A172 (cell line): ENCODE data around the gene NXNL2. TPM values are rescaled to one million over a fixed set of nuclear protein-coding genes. Genes with fewer than 3 reads are reported as not detected.

ENCODE experiments used
- DNase-seq: peaks from one replicate; pipeline ENCODE4 v3.0.0-alpha.2; 2015; ENCODE audit warnings: low spot score
- total RNA-seq: library from RNA; depleted of rRNA; stranded (reverse); fragments of >200 nt; shearing (Covaris generic); gene quantifications from 2 replicates; pipeline ENCODE4 v1.2.3, GENCODE V29; 2014; rRNA removed

NXNL2 gene
- total RNA-seq, 1 experiment from 2014 or later, result 1.2 TPM

GRCh38 chr9:88578121-88579049 lies 43.4 kb downstream of the NXNL2 start:
- peak; percentile 90 for DNase-seq

GRCh38 chr9:88579050-88579715 lies 44.2 kb downstream of the NXNL2 start:
- no peak for DNase-seq

- no peak for DNase-seq
Observed at GRCh38 chr9:88580961-88581360, 46.0 kb downstream of the NXNL2 start.

- peak; percentile 71 for DNase-seq
Observed at GRCh38 chr9:88583901-88584596, 49.1 kb downstream of the NXNL2 start.

GRCh38 chr9:88585426-88585825 lies 50.4 kb downstream of the NXNL2 start:
- no peak for DNase-seq

GRCh38 chr9:88586452-88586851 lies 51.5 kb downstream of the NXNL2 start:
- DNase-seq, result no peak

- DNase-seq, result no peak
Observed at GRCh38 chr9:88587182-88587581, 52.2 kb downstream of the NXNL2 start.

- no peak for DNase-seq
Observed at GRCh38 chr9:88587885-88588649, 53.1 kb downstream of the NXNL2 start.

- no peak for DNase-seq
Observed at GRCh38 chr9:88589656-88590055, 54.7 kb downstream of the NXNL2 start.

GRCh38 chr9:88590558-88591146 lies 55.7 kb downstream of the NXNL2 start:
- DNase-seq, result no peak

GRCh38 chr9:88593537-88594185 lies 58.7 kb downstream of the NXNL2 start:
- DNase-seq, result peak; percentile 55

Other genes with a start within 250 kb of the NXNL2 start
- 160 and 246 TPM in 2 replicates for gene SPIN1, start 146.7 kb upstream of the NXNL2 start, total RNA-seq